Psoas muscle (tissue), 8 donors: ENCODE measurements around the gene HSPA12A. TPM values are rescaled to one million over a fixed set of nuclear protein-coding genes. Genes with fewer than 3 reads are reported as not detected.
A peak's percentile ranks its signal among the peaks of the same experiment; 100 is the strongest.

Experiments used
- ATAC-seq, 4 donors: fragments of 200-7000 bp; cut with Tn5 transposase; one replicate each; pipeline ENCODE4 v1.9.1; 2020; ENCODE audit warnings: moderate library complexity in 3 of 4, mild to moderate bottlenecking in 2 of 4
- DNase-seq, 2 donors: peaks; one replicate each; pipeline ENCODE4 v3.0.0-alpha.2; 2020
- H3K27ac ChIP-seq: fragments of 200-600 bp; one replicate; pipeline ENCODE4 v1.8.0; 2022
- H3K27me3 ChIP-seq, 3 donors: fragments of 200-600 bp in 1 of 3; one replicate each; pipeline versions ENCODE4 v1.6.1 to v1.8.0; 2013 to 2022; ENCODE audit warnings: low read length in 2 of 3, mild to moderate bottlenecking in 2 of 3, moderate library complexity in 1 of 3; ENCODE audit not compliant: insufficient read depth in 3 of 3
- H3K36me3 ChIP-seq, 2 donors: fragments of 200-600 bp in 1 of 2; one replicate each; pipeline versions ENCODE4 v1.6.1 to v1.8.0; 2013 to 2022; ENCODE audit warnings: low read depth in 1 of 2, mild to moderate bottlenecking in 1 of 2, moderate library complexity in 1 of 2; ENCODE audit not compliant: insufficient read depth in 1 of 2
- H3K4me1 ChIP-seq: fragments of 200-600 bp; one replicate; pipeline ENCODE4 v1.8.0; 2022
- H3K4me3 ChIP-seq: fragments of 200-600 bp; one replicate; pipeline ENCODE4 v1.8.0; 2022; ENCODE audit warnings: mild to moderate bottlenecking
- H3K9me3 ChIP-seq: fragments of 200-600 bp; one replicate; pipeline ENCODE4 v1.8.0; 2022
- CTCF ChIP-seq: fragments of 200-600 bp; IDR thresholded peaks from one replicate; pipeline ENCODE4 v1.8.0; 2022; ENCODE audit warnings: antibody characterized with exemption
- WGBS, 3 donors: extraction: QIAGEN DNeasy Blood & Tissue Kit; methylation state at CpG; one replicate each; pipeline versions ENCODE4 v1.1.6 to v1.1.7; 2013; 5-methylcytosine and 5-hydroxymethylcytosine counted together
- intact Hi-C, 2 donors: fragments of 100-400 bp; cut with DNase I; formaldehyde crosslinking; loops; one replicate each; pipeline versions ENCODE4 v1.11.0 to v1.14.2; 2022
- long read RNA-seq, 2 donors: library from polyadenylated mRNA; unstranded; transcript quantifications; one replicate each; pipeline ENCODE4 v2.0.0, GENCODE V29; 2021
- polyA plus RNA-seq, 3 donors: library from polyadenylated mRNA; stranded (reverse); fragments of 200-250 nt; gene quantifications; one replicate each; pipeline ENCODE4 v1.2.3, GENCODE V29; 2013
- total RNA-seq, 4 donors: library from RNA; stranded (reverse); fragmentation: NEBNext Ultra II Directional in 2 of 4; extraction: Animal tissue kit (Norgen Biotek cat#: 25700) in 2 of 4; gene quantifications; one replicate each; pipeline versions ENCODE4 v1.2.1 to v1.2.4, GENCODE V29; 2021 to 2023
- donor health status: healthy with polysubstance abuse.
- donor health status: DM: no; HTN: no; CAD: no; lungs with moderate emphysema.
- donor health status: Bipolar disorder and iron deficiency.
- donor health status: healthy.
- donor health status: DM: yes; HTN: yes; CAD: no.
- donor health status: DM: no; HTN: no; CAD: no.
- donor health status: DM: no; HTN: no; CAD: no.
- donor health status: DM: yes; HTN: yes; CAD: no.

Gene HSPA12A
- total RNA-seq (10 to 100 TPM in 1 of 4 donors, 1 to 10 TPM in 3; 7.0 to 11.4 (median 8.9) TPM), polyA plus RNA-seq (1 to 10 TPM; 2.6 to 6.9 (median 3.8) TPM)
- long read RNA-seq, donor 1, full-length matches to known transcripts, result 2 of 2 reads
- long read RNA-seq, donor 1, partial matches to known transcripts, result 0 of 2 reads
- long read RNA-seq, donor 1, other reads (novel, unspliced or antisense), result 0 of 2 reads
- long read RNA-seq, donor 2, full-length matches to known transcripts, result 5 of 10 reads
- long read RNA-seq, donor 2, partial matches to known transcripts, result 1 of 10 reads
- long read RNA-seq, donor 2, other reads (novel, unspliced or antisense), result 4 of 10 reads

GRCh38 chr10:116742367-116743265 is at the start of gene HSPA12A:
HSPA12A (minus strand) TSS chr10:116742566; CDS start chr10:116742469, 97 bp downstream.
- Histone ChIP-seq H3K9me3 (no peaks in the 10 kb centered on the region), H3K27ac (peak within 1 kb of the TSS; percentile 97), H3K4me1 (no peaks in the 10 kb centered on the region), H3K27me3 (peaks cover 0 to 6% (median 0%) of the 10 kb centered on the region in 3 donors), H3K4me3 (peak within 1 kb of the TSS; percentile 89), H3K36me3 (no peaks in the 10 kb centered on the region)
- peak; percentile 83 to 87 for DNase-seq
- WGBS, 3 donors, result 0 to 1% (median 0%) methylated on average over 54 to 114 of the region's 114 CpGs
- intact Hi-C loops, result loop anchor here in 1 of 2 donors (5.0 kb wide), 2 partner anchors 45 to 60 kb away; no protein-coding TSS in a partner anchor
- ATAC-seq, result peak; percentile 88 to 90 (median 90)
- TF ChIP-seq CTCF, result peak; percentile 4

GRCh38 chr10:116791241-116791640 is 48.9 kb upstream of the HSPA12A start:
- Histone ChIP-seq H3K4me1 (peaks cover 6% of the 10 kb centered on the region), H3K27me3 (peaks cover 0 to 2% (median 0%) of the 10 kb centered on the region in 3 donors), H3K4me3 (no peak overlapping the region), H3K9me3 (no peaks in the 10 kb centered on the region), H3K36me3 (no peaks in the 10 kb centered on the region), H3K27ac (no peak overlapping the region)
- TF ChIP-seq CTCF, result no peak
- WGBS, 3 donors, result 90 to 99% (median 96%) methylated on average over 2 of the region's 2 CpGs
- no peak for ATAC-seq
- intact Hi-C loops, result no loop called here
- no peak for DNase-seq

- 1 to 3% (median 2%) methylated on average over 28 to 29 of the region's 29 CpGs for WGBS, 3 donors
- peak; percentile 81 to 87 for DNase-seq
- Histone ChIP-seq H3K4me3 (peak overlapping the region; percentile 15), H3K9me3 (no peaks in the 10 kb centered on the region), H3K27ac (no peak overlapping the region), H3K36me3 (no peaks in the 10 kb centered on the region), H3K27me3 (peaks cover 0 to 2% (median 0%) of the 10 kb centered on the region in 3 donors), H3K4me1 (peaks cover 6% of the 10 kb centered on the region)
- peak; percentile 79 to 94 (median 80) for ATAC-seq
- peak; percentile 100 for TF ChIP-seq CTCF
- intact Hi-C loops, result loop anchor here (1.0 to 5.0 kb wide), 3 partner anchors 46 to 106 kb away; partner anchors contain the start of gene HSPA12A (in 1 of the 2)
Measured at GRCh38 chr10:116787893-116788665, 45.7 kb upstream of the HSPA12A start.

- Histone ChIP-seq H3K4me1 (peaks cover 6% of the 10 kb centered on the region), H3K4me3 (no peak overlapping the region), H3K9me3 (no peaks in the 10 kb centered on the region), H3K27me3 (peaks cover 0 to 2% (median 0%) of the 10 kb centered on the region in 3 donors), H3K36me3 (no peaks in the 10 kb centered on the region), H3K27ac (no peak overlapping the region)
- 75 to 82% (median 79%) methylated on average over 8 of the region's 8 CpGs for WGBS, 3 donors
- ATAC-seq (no peak), DNase-seq (no peak)
- no peak for TF ChIP-seq CTCF
- intact Hi-C loops, result loop anchor here in 1 of 2 donors (1.0 to 5.0 kb wide), 2 partner anchors 45 to 105 kb away; partner anchors contain the start of gene HSPA12A
Measured at GRCh38 chr10:116787053-116787659, 44.8 kb upstream of the HSPA12A start.
